Stomach smooth muscle (tissue), 2 donors: ENCODE measurements around the gene EIF1.
"Not testable (repeated sequence)": the region's sequence is repeated elsewhere in the genome, so short reads cannot be mapped to it uniquely, and the experiment has no call there.

Source experiments
- H3K27ac ChIP-seq: one replicate; pipeline ENCODE4 v1.7.0; 2013; ENCODE audit warnings: mild to moderate bottlenecking, low read length, inconsistent platforms
- H3K27me3 ChIP-seq, 2 donors: one replicate each; pipeline ENCODE4 v1.7.0; 2013; ENCODE audit warnings: low read length in 2 of 2; ENCODE audit not compliant: insufficient read depth in 2 of 2, control insufficient read depth in 1 of 2
- H3K36me3 ChIP-seq, 2 donors: one replicate each; pipeline ENCODE4 v1.7.0; 2013; ENCODE audit warnings: low read length in 2 of 2; ENCODE audit not compliant: control insufficient read depth in 2 of 2, insufficient read depth in 2 of 2
- H3K4me1 ChIP-seq: one replicate; pipeline ENCODE4 v1.7.0; 2013; ENCODE audit warnings: low read length; ENCODE audit not compliant: control insufficient read depth, insufficient read depth
- H3K4me3 ChIP-seq, 2 donors: one replicate each; pipeline ENCODE4 v1.7.0; 2013; ENCODE audit warnings: low read length in 2 of 2
- H3K9ac ChIP-seq, 2 donors: one replicate each; pipeline ENCODE4 v1.7.0; 2013; ENCODE audit warnings: low read length in 2 of 2, mild to moderate bottlenecking in 1 of 2
- H3K9me3 ChIP-seq, 2 donors: one replicate each; pipeline ENCODE4 v1.7.0; 2013; ENCODE audit warnings: low read length in 2 of 2; ENCODE audit not compliant: control insufficient read depth in 2 of 2
- donor health status: healthy.
- donor health status: Pancreatic carcinoma.

EIF1 gene

DNA sequence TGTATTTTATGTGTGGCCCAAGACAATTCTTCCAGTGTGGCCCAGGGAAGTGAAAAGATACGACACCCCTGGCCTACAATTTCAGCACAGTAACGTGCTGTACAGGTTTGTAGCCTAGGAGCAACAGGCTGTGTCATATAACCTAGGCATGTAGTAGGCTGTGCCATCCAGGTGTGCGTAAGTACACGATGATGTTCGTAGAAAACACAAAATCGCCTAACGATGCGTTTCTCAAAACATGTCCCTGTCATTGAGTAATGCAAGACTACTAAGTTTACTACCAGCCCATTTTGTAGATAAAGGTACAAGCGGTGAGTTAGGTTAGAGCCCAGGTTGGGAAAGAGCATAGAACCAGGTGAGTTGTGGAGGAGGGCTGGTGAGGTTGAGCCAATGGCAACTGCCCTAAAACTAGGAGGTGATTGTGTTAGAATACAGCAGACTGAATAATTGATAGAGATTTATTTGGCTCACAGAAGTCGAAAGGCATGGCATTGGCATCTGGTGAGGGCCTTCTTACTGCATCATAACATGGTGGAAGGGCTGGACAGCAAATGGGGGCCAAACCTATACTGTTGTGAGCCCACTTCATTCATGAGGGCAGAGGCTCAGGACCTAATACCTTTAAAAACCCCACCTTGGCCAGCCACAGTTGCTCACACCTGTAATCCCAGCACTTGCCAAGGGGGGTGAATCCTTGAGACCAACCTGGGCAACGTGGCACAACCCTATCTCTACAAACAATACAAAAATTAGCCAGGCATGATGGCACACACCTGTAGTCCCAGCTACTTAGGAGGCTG lies 4.2 kb downstream of the EIF1 start:
- Histone ChIP-seq H3K4me3 (no peak overlapping the region), H3K4me1 (peaks cover 34% of the 10 kb centered on the region), H3K9ac (no peak overlapping the region), H3K9me3 (no peaks in the 10 kb centered on the region), H3K27ac (peak overlapping the region; percentile 18), H3K36me3 (peaks cover 40 to 48% of the 10 kb centered on the region in 2 donors), H3K27me3 (no peaks in the 10 kb centered on the region)

DNA sequence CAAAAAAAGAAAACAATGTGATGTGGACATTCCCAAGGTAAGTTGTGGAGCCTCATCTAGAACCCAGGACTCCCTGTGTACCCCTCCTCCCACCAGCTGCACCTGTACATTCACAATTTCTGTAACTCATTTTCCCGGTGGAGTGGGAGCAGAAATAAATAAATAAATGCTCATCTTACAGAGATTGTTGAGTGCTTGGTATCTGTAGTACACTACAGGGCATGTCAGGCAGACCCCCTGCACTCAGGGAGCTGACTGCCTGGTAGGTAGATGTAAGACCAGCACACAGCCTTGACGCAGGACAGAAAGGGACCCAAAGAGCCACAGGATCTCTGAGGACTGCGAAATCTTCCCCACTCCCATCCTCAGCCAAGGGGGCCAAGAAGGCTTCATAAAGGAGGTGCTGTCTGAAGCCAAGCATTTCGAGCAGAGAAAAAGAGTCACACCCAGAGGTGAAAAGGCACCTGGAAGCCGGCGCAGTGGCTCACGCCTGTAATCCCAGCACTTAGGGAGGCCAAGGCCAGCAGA lies 6.5 kb downstream of the EIF1 start:
- Histone ChIP-seq H3K9me3 (no peaks in the 10 kb centered on the region), H3K9ac (no peak overlapping the region), H3K4me3 (no peak overlapping the region), H3K36me3 (peaks cover 32 to 40% of the 10 kb centered on the region in 2 donors), H3K27ac (peak overlapping the region; percentile 11), H3K27me3 (no peaks in the 10 kb centered on the region), H3K4me1 (peaks cover 27% of the 10 kb centered on the region)

DNA sequence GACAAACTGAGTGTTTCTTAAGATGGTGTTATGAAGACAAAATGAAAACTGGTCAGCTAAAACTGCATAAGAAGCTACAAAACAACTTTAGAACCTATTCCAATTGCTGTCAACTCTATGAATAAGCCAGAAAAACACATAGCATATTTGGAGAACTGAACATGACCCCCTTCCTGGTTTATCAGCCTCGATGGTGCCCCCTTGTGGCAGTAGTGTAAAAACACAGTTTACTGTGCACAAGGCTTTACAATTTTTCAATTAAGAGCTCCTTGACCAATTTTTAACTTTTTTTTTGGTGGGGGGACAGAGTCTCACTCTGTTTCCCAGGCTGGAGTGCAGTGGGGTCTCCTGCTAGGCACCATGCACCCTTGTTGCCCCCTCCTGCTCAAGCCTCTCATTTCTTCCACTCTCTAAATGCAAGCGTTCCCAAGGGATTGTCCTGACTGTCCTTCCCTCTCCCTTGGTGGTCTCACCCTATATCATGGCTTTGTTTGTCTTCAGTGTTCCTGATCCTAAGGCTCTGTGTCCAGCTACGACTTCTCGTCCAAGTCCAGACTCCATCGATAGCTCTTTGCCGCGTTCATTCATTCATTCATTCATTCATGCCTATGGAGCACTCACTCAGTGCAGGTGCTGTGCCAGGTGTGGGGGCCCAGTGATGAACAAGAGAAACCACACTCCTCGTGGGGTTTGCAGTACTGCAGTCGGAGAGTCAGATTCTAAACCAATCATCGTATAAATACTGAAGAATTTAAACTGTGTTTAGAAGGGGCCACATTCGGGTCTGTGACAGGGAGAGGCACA lies 7.5 kb downstream of the EIF1 start:
- Histone ChIP-seq H3K9ac (no peak overlapping the region), H3K9me3 (no peaks in the 10 kb centered on the region), H3K4me1 (peaks cover 18% of the 10 kb centered on the region), H3K27me3 (no peaks in the 10 kb centered on the region), H3K27ac (no peak overlapping the region), H3K4me3 (no peak overlapping the region), H3K36me3 (peaks cover 22 to 31% of the 10 kb centered on the region in 2 donors)

DNA sequence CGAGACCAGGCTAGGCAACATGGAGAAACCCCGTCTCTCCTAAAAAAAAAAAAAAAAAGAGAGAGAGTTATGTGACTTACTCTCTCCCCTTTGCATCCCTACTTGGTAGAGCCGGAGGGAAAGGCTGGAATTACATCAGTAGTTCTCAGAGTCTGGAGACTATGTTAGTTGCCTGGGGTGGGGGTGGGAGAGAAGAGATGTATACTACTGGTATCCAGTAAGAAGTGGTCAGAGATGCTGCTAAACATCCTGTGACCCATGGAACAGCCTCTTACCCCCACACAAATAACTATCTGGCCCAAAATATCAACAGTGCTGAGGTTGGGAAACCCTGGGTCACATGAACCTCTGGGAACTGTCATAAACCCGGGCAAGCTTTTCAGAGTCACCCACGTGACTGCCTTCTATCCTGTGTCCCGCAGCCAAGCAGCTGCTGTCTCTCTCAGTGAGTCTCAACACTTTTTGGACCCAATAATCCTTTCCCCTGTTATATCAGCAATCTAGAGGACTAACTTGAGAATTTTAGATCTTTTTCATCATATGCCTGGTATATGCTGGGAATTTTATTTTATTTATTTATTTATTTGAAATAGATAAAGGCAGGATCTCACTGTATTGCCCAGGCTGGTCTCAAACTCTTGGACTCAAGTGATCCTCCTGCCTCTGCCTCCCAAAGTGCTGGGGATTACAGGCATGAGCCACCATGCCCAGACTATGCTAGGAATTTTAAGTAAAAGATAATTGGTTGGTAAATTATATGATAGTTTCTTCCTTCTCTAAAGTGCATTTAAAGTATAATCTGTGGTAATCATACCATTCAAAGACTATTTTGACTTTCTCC lies 8.7 kb downstream of the EIF1 start:
- Histone ChIP-seq H3K4me1 (peaks cover 16% of the 10 kb centered on the region), H3K9ac (peak overlapping the region in 1 of 2 donors; percentile 51), H3K36me3 (peaks cover 10 to 21% of the 10 kb centered on the region in 2 donors), H3K4me3 (no peak overlapping the region), H3K27ac (no peak overlapping the region), H3K27me3 (no peaks in the 10 kb centered on the region), H3K9me3 (no peaks in the 10 kb centered on the region)

- not testable (repeated sequence) for H3K27ac ChIP-seq, H3K9ac ChIP-seq, H3K36me3 ChIP-seq, H3K9me3 ChIP-seq, H3K27me3 ChIP-seq, H3K4me3 ChIP-seq
- H3K4me1 ChIP-seq, result peaks cover 22% of the 10 kb centered on the region
Measured at GRCh38 chr17:41700843-41701242, 12.2 kb downstream of the EIF1 start.

GRCh38 chr17:41702712-41703111 lies 14.0 kb downstream of the EIF1 start:
- H3K4me3 ChIP-seq, result no peak overlapping the region
- no peak overlapping the region for H3K9ac ChIP-seq
- no peak overlapping the region for H3K27ac ChIP-seq
- H3K4me1 ChIP-seq, result peaks cover 6% of the 10 kb centered on the region
- H3K9me3 ChIP-seq, result no peaks in the 10 kb centered on the region
- no peaks in the 10 kb centered on the region for H3K36me3 ChIP-seq
- no peaks in the 10 kb centered on the region for H3K27me3 ChIP-seq

- H3K4me1 ChIP-seq, result peaks cover 6% of the 10 kb centered on the region
- H3K9ac ChIP-seq, result no peak overlapping the region
- no peak overlapping the region for H3K4me3 ChIP-seq
- no peak overlapping the region for H3K27ac ChIP-seq
- H3K27me3 ChIP-seq, result no peaks in the 10 kb centered on the region
- H3K36me3 ChIP-seq, result no peaks in the 10 kb centered on the region
- no peaks in the 10 kb centered on the region for H3K9me3 ChIP-seq
Measured at GRCh38 chr17:41705271-41705991, 16.7 kb downstream of the EIF1 start.

DNA sequence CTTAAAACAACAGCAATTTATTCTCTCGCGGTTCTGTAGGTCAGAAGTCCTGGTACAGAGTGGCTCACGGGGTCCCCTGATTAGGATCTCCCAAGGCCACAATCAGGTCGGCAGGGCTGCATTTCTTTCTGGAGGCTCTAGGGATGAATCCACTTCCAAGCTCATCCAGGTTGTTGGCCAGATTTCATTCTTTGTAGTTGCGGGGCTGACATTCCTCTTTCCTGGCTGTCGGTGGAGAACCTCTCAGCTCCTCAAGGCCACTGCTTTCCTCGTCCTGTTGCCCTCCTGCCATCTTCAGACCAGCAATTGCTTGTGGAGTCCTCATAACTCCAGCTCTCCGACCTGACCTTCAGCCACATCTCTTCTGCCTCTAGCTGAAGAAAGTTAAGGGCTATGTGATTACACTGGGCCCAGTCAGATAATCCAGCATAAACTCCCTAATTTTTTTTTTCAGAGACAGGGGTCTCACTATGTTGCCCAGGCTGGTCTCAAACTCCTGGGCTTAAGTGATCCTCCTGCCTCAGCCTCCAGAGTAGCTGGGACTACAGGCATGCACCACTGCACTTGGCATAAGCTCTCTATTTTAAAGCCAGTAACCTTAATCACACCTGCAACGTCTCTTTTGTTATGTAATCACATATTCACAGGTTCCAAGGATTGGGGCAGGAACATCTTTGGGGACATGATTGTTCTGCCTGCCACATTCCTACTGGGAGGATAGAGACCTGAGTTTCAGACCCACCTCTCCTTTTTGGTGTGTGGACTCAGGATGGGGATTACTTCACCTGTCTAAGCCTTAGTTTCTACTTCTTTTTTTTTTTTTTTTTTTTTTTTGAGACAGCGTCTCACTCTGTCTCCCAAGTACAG lies 19.4 kb downstream of the EIF1 start:
- H3K27ac ChIP-seq, result no peak overlapping the region
- H3K4me3 ChIP-seq, result no peak overlapping the region
- H3K9me3 ChIP-seq, result no peaks in the 10 kb centered on the region
- H3K4me1 ChIP-seq, result peaks cover 6% of the 10 kb centered on the region
- no peak overlapping the region for H3K9ac ChIP-seq
- H3K27me3 ChIP-seq, result peaks cover 0 to 2% of the 10 kb centered on the region in 2 donors
- no peaks in the 10 kb centered on the region for H3K36me3 ChIP-seq

DNA sequence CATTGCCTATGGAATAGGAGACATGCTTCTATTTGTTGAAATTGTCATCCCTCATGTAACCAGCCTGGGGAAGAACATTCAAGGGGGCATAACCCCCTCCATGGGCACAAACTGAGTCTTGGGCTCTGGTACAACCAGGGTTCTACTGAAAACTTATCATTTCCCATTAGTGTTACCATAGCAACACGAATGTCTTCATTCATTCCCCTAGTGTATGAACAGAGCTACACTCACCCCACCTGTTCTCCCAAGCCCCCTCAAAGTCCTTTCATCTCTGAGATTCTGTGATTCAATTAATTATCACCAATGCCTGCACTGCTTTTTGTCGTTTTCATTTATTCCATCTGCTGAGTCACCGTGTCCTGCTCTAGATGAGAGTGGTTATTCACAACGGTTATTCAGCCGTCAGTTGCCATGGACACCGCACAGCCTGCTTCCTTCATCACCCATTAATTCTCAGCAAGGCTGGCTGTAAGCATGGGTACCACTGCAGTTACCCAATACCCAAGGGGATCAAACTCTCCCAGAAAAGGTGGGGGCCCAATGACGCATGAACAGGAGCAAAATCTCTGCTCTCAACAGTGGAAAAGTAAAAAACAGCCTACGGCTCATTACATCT lies 21.9 kb downstream of the EIF1 start:
- Histone ChIP-seq H3K4me3 (no peak overlapping the region), H3K27ac (no peak overlapping the region), H3K9me3 (no peaks in the 10 kb centered on the region), H3K9ac (no peak overlapping the region), H3K4me1 (peaks cover under 1% of the 10 kb centered on the region), H3K27me3 (peaks cover 0 to 2% of the 10 kb centered on the region in 2 donors), H3K36me3 (no peaks in the 10 kb centered on the region)
